Spleen (tissue), 11 donors: ENCODE data around the gene FAM234A. TPM values are rescaled to one million over a fixed set of nuclear protein-coding genes. Genes with fewer than 3 reads are reported as not detected.

Experiments
- DNase-seq: peaks from one replicate; pipeline ENCODE4 v3.0.0-alpha.2; 2020
- H3K27ac ChIP-seq, 8 donors: fragments of 200-600 bp; sonication (generic) in 7 of 8; 1 replicate in 4 of 8; 2 replicates in 4 of 8; pipeline versions ENCODE4 v1.5.0 to v1.8.0; 2016 to 2021; ENCODE audit warnings: inconsistent platforms in 4 of 8, mild to moderate bottlenecking in 4 of 8, moderate library complexity in 1 of 8
- H3K27me3 ChIP-seq, 7 donors: fragments of 200-600 bp; sonication (generic) in 6 of 7; replicated peaks in 1 of 7; 1 replicate in 4 of 7; 2 replicates in 3 of 7; pipeline versions ENCODE4 v1.5.0 to v1.8.0; 2016 to 2021; ENCODE audit warnings: inconsistent platforms in 3 of 7, mild to moderate bottlenecking in 1 of 7
- H3K36me3 ChIP-seq, 6 donors: fragments of 200-600 bp; sonication (generic) in 5 of 6; 1 replicate in 4 of 6; 2 replicates in 2 of 6; pipeline versions ENCODE4 v1.5.0 to v1.8.0; 2016 to 2021; ENCODE audit warnings: inconsistent platforms in 2 of 6
- H3K4me1 ChIP-seq, 6 donors: fragments of 200-600 bp; sonication (generic) in 5 of 6; 1 replicate in 3 of 6; 2 replicates in 3 of 6; pipeline versions ENCODE4 v1.5.0 to v1.8.0; 2016 to 2021; ENCODE audit warnings: inconsistent platforms in 3 of 6
- H3K4me3 ChIP-seq, 8 donors: fragments of 200-600 bp; sonication (generic) in 7 of 8; 1 replicate in 4 of 8; 2 replicates in 4 of 8; pipeline versions ENCODE4 v1.5.0 to v1.8.0; 2016 to 2021; ENCODE audit warnings: inconsistent platforms in 4 of 8, mild to moderate bottlenecking in 4 of 8, moderate library complexity in 2 of 8
- H3K9me3 ChIP-seq, 8 donors: fragments of 200-600 bp; sonication (generic) in 7 of 8; 1 replicate in 4 of 8; 2 replicates in 4 of 8; pipeline versions ENCODE4 v1.5.0 to v1.8.0; 2016 to 2021; ENCODE audit warnings: inconsistent platforms in 4 of 8
- POLR2A ChIP-seq, 3 donors: fragments of 450-650 bp; IDR thresholded peaks; one replicate each; pipeline ENCODE4 v1.5.1; 2017; ENCODE audit warnings: antibody characterized with exemption in 3 of 3, mild to moderate bottlenecking in 1 of 3
- POLR2AphosphoS5 ChIP-seq, 3 donors: sonication (generic); formaldehyde crosslinking; IDR thresholded peaks; one replicate each; pipeline ENCODE4 v1.5.1; 2017; ENCODE audit warnings: antibody characterized with exemption in 3 of 3
- WGBS, 5 donors: extraction: QIAGEN DNeasy Blood & Tissue Kit in 3 of 5; methylation state at CpG; one replicate each; pipeline versions ENCODE4 v1.1.5 to v1.1.7; 2013 to 2018; 5-methylcytosine and 5-hydroxymethylcytosine counted together
- intact Hi-C: fragments of 100-400 bp; cut with DNase I; formaldehyde crosslinking; loops from one replicate; pipeline ENCODE4 v1.15.0; 2023; ENCODE audit warnings: low total_unique reads
- polyA plus RNA-seq, 3 donors: library from polyadenylated mRNA; stranded (reverse); fragments of 200-250 nt; gene quantifications; one replicate each; pipeline ENCODE4 v1.2.1, GENCODE V29; 2013
- total RNA-seq, 7 donors: library from RNA; depleted of rRNA in 3 of 7; stranded (reverse); fragments of >200 nt in 3 of 7; fragmentation: NEBNext Ultra II Directional in 4 of 7; extraction: Animal tissue kit (Norgen Biotek cat#: 25700) in 4 of 7; gene quantifications; one replicate each; pipeline versions ENCODE4 v1.1.0 to v1.2.1, GENCODE V29; 2016 to 2021
- TF ChIP-seq, protein P1 (sequence below), 11 experiments: fragments of 200-600 bp in 7 of 11; fragments of 450-650 bp in 4 of 11; sonication (generic) in 4 of 11; IDR thresholded peaks in 8 of 11; conservative IDR thresholded peaks in 3 of 11; 1 replicate in 7 of 11; 2 replicates in 4 of 11; pipeline versions ENCODE4 v1.4.0 to v1.8.0; 2016 to 2021; ENCODE audit warnings: antibody characterized with exemption in 11 of 11, inconsistent platforms in 4 of 11, mild to moderate bottlenecking in 1 of 11
- donor health status: healthy with polysubstance abuse.
- donor health status: DM: no; HTN: no; CAD: no; lungs with moderate emphysema.
- donor health status: DM: no; HTN: no; CAD: no.
- donor health status: Bipolar disorder and iron deficiency.
- donor health status: healthy.
- donor health status: DM: no; HTN: no; CAD: no.
- donor health status: DM: yes; HTN: yes; CAD: no.

Gene FAM234A
- total and polyA plus RNA-seq, 10 donors: 13.0 to 63.1 (median 39.7) TPM

DNA sequence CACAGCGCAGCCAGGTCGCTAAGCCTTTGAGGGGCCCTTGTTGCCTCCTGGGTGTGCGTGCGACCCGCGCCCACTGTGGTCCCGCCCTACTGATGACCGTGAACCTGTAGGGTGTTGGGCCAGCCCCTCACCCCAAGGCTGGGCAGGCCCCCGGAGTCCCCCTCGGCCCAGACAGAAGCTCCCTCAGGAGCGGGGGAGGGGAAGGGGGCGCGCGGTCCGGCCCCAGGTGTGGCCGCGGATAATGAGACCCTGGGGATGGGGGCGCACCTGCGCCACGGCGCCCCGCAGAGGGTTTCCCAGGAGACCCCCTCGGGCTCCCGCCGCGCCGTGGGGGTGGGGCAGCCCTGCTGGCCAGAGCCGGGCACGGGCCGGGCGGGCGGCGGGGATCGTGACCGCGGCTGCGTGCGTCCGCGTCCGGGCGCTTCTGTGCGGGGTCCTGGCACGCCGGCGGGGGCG lies 45.4 kb downstream of the FAM234A start:
- Histone ChIP-seq H3K27ac (no peak overlapping the region), H3K9me3 (peaks cover 0 to 1% (median 0%) of the 10 kb centered on the region in 8 donors), H3K27me3 (peaks cover 4 to 84% (median 35%) of the 10 kb centered on the region in 7 donors), H3K4me3 (peak overlapping the region in 1 of 8 donors; percentile 56), H3K36me3 (peaks cover 0 to 6% (median 0%) of the 10 kb centered on the region in 6 donors), H3K4me1 (peaks cover 0 to 37% (median 19%) of the 10 kb centered on the region in 6 donors)
- 9 to 46% (median 11%) methylated on average over 7 to 47 of the region's 47 CpGs for WGBS, 5 donors
- DNase-seq: no peak
- intact Hi-C loops: no loop called here
- TF ChIP-seq POLR2A (IDR thresholded peaks at IDR 0.05) (no peak), POLR2AphosphoS5 (IDR thresholded peaks at IDR 0.05) (no peak)
- TF ChIP-seq, protein P1, sequence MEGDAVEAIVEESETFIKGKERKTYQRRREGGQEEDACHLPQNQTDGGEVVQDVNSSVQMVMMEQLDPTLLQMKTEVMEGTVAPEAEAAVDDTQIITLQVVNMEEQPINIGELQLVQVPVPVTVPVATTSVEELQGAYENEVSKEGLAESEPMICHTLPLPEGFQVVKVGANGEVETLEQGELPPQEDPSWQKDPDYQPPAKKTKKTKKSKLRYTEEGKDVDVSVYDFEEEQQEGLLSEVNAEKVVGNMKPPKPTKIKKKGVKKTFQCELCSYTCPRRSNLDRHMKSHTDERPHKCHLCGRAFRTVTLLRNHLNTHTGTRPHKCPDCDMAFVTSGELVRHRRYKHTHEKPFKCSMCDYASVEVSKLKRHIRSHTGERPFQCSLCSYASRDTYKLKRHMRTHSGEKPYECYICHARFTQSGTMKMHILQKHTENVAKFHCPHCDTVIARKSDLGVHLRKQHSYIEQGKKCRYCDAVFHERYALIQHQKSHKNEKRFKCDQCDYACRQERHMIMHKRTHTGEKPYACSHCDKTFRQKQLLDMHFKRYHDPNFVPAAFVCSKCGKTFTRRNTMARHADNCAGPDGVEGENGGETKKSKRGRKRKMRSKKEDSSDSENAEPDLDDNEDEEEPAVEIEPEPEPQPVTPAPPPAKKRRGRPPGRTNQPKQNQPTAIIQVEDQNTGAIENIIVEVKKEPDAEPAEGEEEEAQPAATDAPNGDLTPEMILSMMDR (IDR thresholded peaks at IDR 0.05 in 8 of 11, conservative IDR thresholded peaks at IDR 0.05 in 3 of 11): no peak

DNA sequence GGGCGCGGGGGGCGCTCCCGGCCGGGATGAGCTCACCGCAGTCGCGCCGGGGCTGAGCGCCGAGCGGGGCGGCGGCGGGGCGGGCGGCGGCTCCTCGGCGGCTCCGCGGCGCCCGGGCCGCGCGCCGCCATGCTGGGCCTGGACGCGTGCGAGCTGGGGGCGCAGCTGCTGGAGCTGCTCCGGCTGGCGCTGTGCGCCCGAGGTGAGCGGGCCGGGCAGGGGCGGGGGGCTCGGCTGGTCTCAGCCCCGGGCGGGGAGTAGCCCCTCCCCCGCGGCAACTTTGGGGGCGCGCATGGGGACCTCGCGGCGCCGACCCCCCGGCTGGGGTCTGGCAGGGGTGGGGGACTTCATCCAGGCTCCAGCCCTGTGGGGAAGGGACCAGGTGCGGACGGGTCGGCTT lies 45.9 kb downstream of the FAM234A start, which contains the start of gene ARHGDIG:
ARHGDIG (plus strand) TSS at position 40 of the 400 bp plus-strand sequence; CDS start at position 130, 90 bp downstream.
- intact Hi-C loops: no loop called here
- Histone ChIP-seq H3K36me3 (peaks cover 0 to 6% (median 0%) of the 10 kb centered on the region in 6 donors), H3K9me3 (peaks cover 0 to 6% (median 0%) of the 10 kb centered on the region in 8 donors), H3K4me1 (peaks cover 0 to 33% (median 15%) of the 10 kb centered on the region in 6 donors), H3K27ac (no peak within 1 kb of the TSS), H3K4me3 (peak within 1 kb of the TSS in 2 of 8 donors; percentile 10 to 56), H3K27me3 (peaks cover 4 to 79% (median 31%) of the 10 kb centered on the region in 7 donors)
- TF ChIP-seq, protein P1 (IDR thresholded peaks at IDR 0.05 in 8 of 11, conservative IDR thresholded peaks at IDR 0.05 in 3 of 11): no peak
- TF ChIP-seq POLR2A (IDR thresholded peaks at IDR 0.05): no peak
- TF ChIP-seq POLR2AphosphoS5 (IDR thresholded peaks at IDR 0.05): no peak
- 0 to 2% (median 2%) methylated on average over 14 to 54 of the region's 54 CpGs for WGBS, 5 donors
- DNase-seq: no peak

DNA sequence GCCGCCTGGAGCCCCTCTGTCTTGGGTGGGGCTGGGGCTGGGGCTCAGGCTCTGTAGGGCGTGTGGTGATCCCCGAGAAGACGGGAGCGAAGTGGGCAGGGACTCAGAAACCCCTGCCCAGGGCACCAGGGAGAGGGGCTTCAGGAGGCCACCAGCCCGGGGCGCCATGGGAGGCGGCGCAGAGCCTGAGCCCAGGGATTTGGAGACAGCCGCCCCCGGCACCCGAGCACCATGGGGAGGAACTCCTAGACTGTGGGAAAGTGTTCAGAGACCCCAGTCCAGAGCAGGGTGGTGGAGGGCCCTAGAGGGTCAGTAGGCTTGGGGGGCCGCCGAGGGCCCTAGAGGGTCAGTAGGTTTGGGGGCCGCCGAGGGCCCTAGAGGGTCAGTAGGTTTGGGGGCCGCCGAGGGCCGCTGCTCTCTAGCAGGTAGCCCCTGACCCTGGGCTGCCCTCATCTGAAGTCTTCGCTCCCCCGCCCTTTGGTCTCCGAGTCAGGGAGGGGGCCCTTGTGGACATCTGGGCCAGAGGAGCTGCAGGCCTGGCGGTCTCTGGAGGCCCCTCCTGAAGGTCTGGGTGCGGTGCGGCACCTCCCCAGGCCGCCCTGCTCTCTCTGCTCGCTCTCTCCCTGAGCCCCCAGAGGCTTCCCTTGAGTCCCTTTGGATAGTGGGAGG lies 46.5 kb downstream of the FAM234A start:
- intact Hi-C loops: no loop called here
- H3K4me3 ChIP-seq: peak overlapping the region in 2 of 8 donors; percentile 10 to 56

More for the DNA sequence above, 46.5 kb downstream of the FAM234A start:
- WGBS, 5 donors: 38 to 51% (median 47%) methylated on average over 16 to 27 of the region's 27 CpGs
- peaks cover 4 to 73% (median 31%) of the 10 kb centered on the region in 7 donors for H3K27me3 ChIP-seq
- H3K36me3 ChIP-seq: peaks cover 0 to 6% (median 0%) of the 10 kb centered on the region in 6 donors
- TF ChIP-seq, protein P1 (IDR thresholded peaks at IDR 0.05 in 8 of 11, conservative IDR thresholded peaks at IDR 0.05 in 3 of 11): no peak
- TF ChIP-seq POLR2A (IDR thresholded peaks at IDR 0.05): no peak
- no peak for TF ChIP-seq POLR2AphosphoS5 (IDR thresholded peaks at IDR 0.05)
- H3K9me3 ChIP-seq: peaks cover 0 to 8% (median 0%) of the 10 kb centered on the region in 8 donors
- no peak overlapping the region for H3K27ac ChIP-seq
- peaks cover 0 to 29% (median 15%) of the 10 kb centered on the region in 6 donors for H3K4me1 ChIP-seq
- DNase-seq: no peak
